NT2/D1 (cell line): ENCODE results near the gene SLC9A7.

Source experiments
- SUZ12 ChIP-seq: IDR thresholded peaks from 2 replicates; pipeline ENCODE4 v1.6.1; 2011; ENCODE audit not compliant: insufficient read length, insufficient read depth; ENCODE audit errors: extremely low read depth
- YY1 ChIP-seq: IDR thresholded peaks from 2 replicates; pipeline ENCODE4 v1.6.1; 2011; ENCODE audit not compliant: insufficient read length, insufficient read depth
- ZNF274 ChIP-seq: IDR thresholded peaks from 2 replicates; pipeline ENCODE4 v1.6.1; 2011; ENCODE audit warnings: mild to moderate bottlenecking, low read depth, low read length

- TF ChIP-seq ZNF274 (no peak), YY1 (no peak), SUZ12 (no peak)
Measured at GRCh38 chrX:46647251-46647650, 111.7 kb downstream of the SLC9A7 start.
